Hepatocyte (in vitro differentiated cells): ENCODE data around the gene PIK3R1. TPM values are rescaled to one million over a fixed set of nuclear protein-coding genes. Genes with fewer than 3 reads are reported as not detected.

ENCODE experiments used
- DNase-seq: peaks from one replicate; pipeline ENCODE4 v3.0.0-alpha.2; 2016; ENCODE audit warnings: low spot score
- H2AFZ ChIP-seq: fragments of 200-600 bp; sonication (generic); 2 replicates; pipeline ENCODE4 v1.6.0; 2016; ENCODE audit warnings: antibody characterized with exemption, mild to moderate bottlenecking
- H3K27ac ChIP-seq: fragments of 200-600 bp; sonication (generic); 2 replicates; pipeline ENCODE4 v1.5.1; 2016; ENCODE audit warnings: mild to moderate bottlenecking
- H3K27me3 ChIP-seq: fragments of 200-600 bp; sonication (generic); 2 replicates; pipeline ENCODE4 v1.6.1; 2016
- H3K36me3 ChIP-seq: fragments of 200-600 bp; sonication (generic); replicated peaks from 2 replicates; pipeline ENCODE4 v1.5.1; 2016; ENCODE audit warnings: low read depth; ENCODE audit not compliant: insufficient read depth
- H3K4me1 ChIP-seq: fragments of 200-600 bp; sonication (generic); 2 replicates; pipeline ENCODE4 v1.5.1; 2016; ENCODE audit warnings: mild to moderate bottlenecking, moderate library complexity; ENCODE audit not compliant: insufficient read depth
- H3K4me2 ChIP-seq: fragments of 200-600 bp; sonication (generic); 2 replicates; pipeline ENCODE4 v1.6.0; 2016
- H3K4me3 ChIP-seq: fragments of 200-600 bp; sonication (generic); 2 replicates; pipeline ENCODE4 v1.5.1; 2016; ENCODE audit warnings: mild to moderate bottlenecking
- H3K79me2 ChIP-seq: fragments of 200-600 bp; sonication (generic); 2 replicates; pipeline ENCODE4 v1.6.0; 2017; ENCODE audit warnings: mild to moderate bottlenecking
- H3K9me2 ChIP-seq: fragments of 200-600 bp; sonication (generic); replicated peaks from 2 replicates; pipeline ENCODE4 v1.6.0; 2017; ENCODE audit warnings: mild to moderate bottlenecking; ENCODE audit not compliant: insufficient read depth
- H3K9me3 ChIP-seq: fragments of 200-600 bp; sonication (generic); 2 replicates; pipeline ENCODE4 v1.5.1; 2016; ENCODE audit warnings: low read depth, mild to moderate bottlenecking
- H4K20me1 ChIP-seq: fragments of 200-600 bp; sonication (generic); 2 replicates; pipeline ENCODE4 v1.6.0; 2016; ENCODE audit warnings: mild to moderate bottlenecking; ENCODE audit not compliant: insufficient read depth, poor library complexity, severe bottlenecking
- CTCF ChIP-seq: fragments of 200-600 bp; sonication (generic); IDR thresholded peaks from 2 replicates; pipeline ENCODE4 v1.5.1; 2016; ENCODE audit warnings: antibody characterized with exemption, mild to moderate bottlenecking; ENCODE audit not compliant: poor library complexity
- EZH2 ChIP-seq: fragments of 200-600 bp; sonication (generic); IDR thresholded peaks from 2 replicates; pipeline ENCODE4 v1.6.1; 2016; ENCODE audit warnings: antibody characterized with exemption, mild to moderate bottlenecking, borderline replicate concordance
- EZH2phosphoT487 ChIP-seq: fragments of 200-600 bp; sonication (generic); IDR thresholded peaks from one replicate; pipeline ENCODE4 v1.6.1; 2018; ENCODE audit warnings: antibody characterized with exemption, mild to moderate bottlenecking, low read depth, moderate library complexity; ENCODE audit not compliant: unreplicated experiment, severe bottlenecking
- WGBS: methylation state at CpG from one replicate; pipeline ENCODE4 v1.1.6; 2016; ENCODE audit warnings: low lambda C conversion rate; ENCODE audit errors: missing lambda C conversion rate; 5-methylcytosine and 5-hydroxymethylcytosine counted together
- polyA plus RNA-seq: library from polyadenylated mRNA; unstranded; fragments of >200 nt; fragmentation: Nextera tagmentation; extraction: Ambion mirVana; gene quantifications from 2 replicates; pipeline ENCODE4 v1.2.1, GENCODE V29; 2016
- total RNA-seq: library from RNA; depleted of rRNA; stranded (reverse); fragments of >200 nt; gene quantifications from 2 replicates; pipeline ENCODE4 v1.2.3, GENCODE V29; 2014

The PIK3R1 gene
- total and polyA plus RNA-seq, 2 experiments from 2014 or later = 38.9 to 109 TPM

DNA sequence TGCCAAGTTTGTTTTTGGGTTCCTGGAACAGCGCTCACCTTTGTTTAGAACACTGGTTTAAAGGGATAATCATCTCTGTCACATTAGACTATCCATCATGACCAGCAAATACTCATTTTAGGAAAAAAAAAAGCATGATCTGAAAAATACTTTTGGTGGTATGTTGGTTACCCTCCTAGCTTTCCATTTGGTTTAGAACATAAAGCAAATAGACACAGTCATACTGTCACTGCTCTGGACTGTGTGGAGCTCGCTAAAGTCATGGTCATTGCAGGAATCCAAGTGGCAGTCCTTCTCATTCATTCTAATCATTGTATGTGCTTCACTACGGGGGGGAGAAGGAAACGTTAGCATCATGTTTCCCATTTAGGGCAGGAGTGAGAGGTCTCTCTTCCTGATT is 83.5 kb downstream of the PIK3R1 start:
- TF ChIP-seq CTCF (no peak), EZH2 (no peak), EZH2phosphoT487 (no peak)
- Histone ChIP-seq H3K4me2 (no peak overlapping the region), H3K27ac (no peak overlapping the region), H3K9me2 (no peaks in the 10 kb centered on the region), H3K4me1 (peaks cover 10% of the 10 kb centered on the region), H3K36me3 (peaks cover 12% of the 10 kb centered on the region), H4K20me1 (no peaks in the 10 kb centered on the region), H3K9me3 (no peaks in the 10 kb centered on the region), H3K27me3 (no peaks in the 10 kb centered on the region), H3K79me2 (peaks cover 36% of the 10 kb centered on the region), H2AFZ (no peak overlapping the region), H3K4me3 (no peak overlapping the region)
- DNase-seq = no peak
- 79% methylated on average over 4 of the region's 4 CpGs for WGBS

DNA sequence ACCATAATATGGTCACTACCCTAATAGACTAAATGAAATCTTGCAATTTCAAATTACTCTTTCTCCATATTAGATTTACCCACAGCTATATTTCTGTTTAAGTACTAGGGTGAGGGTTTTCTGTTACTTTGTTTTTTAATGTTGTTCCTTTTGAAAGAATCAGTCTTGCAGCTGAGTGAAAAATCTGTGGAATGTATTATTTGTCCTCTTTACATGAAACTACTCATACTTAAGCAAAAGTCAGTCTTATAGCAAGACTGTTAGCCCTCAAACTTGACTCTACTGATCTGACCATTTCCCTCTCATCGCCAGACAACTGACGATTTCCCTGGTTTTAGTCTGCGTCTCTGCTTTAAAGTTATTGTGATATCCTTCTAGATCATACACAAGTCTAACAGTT is 84.0 kb downstream of the PIK3R1 start:
- DNase-seq = no peak
- H3K4me2 ChIP-seq = no peak overlapping the region
- TF ChIP-seq EZH2phosphoT487 (no peak), EZH2 (no peak), CTCF (no peak)
- no peaks in the 10 kb centered on the region for H3K27me3 ChIP-seq
- peaks cover 32% of the 10 kb centered on the region for H3K79me2 ChIP-seq
- no peaks in the 10 kb centered on the region for H3K9me2 ChIP-seq
- H3K4me3 ChIP-seq = no peak overlapping the region
- no peak overlapping the region for H2AFZ ChIP-seq
- WGBS = 90% methylated on average over 3 of the region's 3 CpGs
- H4K20me1 ChIP-seq = no peaks in the 10 kb centered on the region
- H3K9me3 ChIP-seq = no peaks in the 10 kb centered on the region
- no peak overlapping the region for H3K27ac ChIP-seq
- H3K36me3 ChIP-seq = peaks cover 12% of the 10 kb centered on the region
- H3K4me1 ChIP-seq = peaks cover 15% of the 10 kb centered on the region

- Histone ChIP-seq H4K20me1 (no peaks in the 10 kb centered on the region), H3K79me2 (peaks cover 19% of the 10 kb centered on the region), H3K36me3 (peaks cover 7% of the 10 kb centered on the region), H3K4me2 (no peak overlapping the region), H3K27ac (peak overlapping the region; percentile 45), H3K9me3 (no peaks in the 10 kb centered on the region), H3K27me3 (no peaks in the 10 kb centered on the region), H2AFZ (no peak overlapping the region), H3K4me3 (no peak overlapping the region), H3K4me1 (peaks cover 18% of the 10 kb centered on the region), H3K9me2 (no peaks in the 10 kb centered on the region)
- DNase-seq = no peak
- WGBS = 54% methylated on average over 3 of the region's 3 CpGs
- TF ChIP-seq EZH2phosphoT487 (no peak), EZH2 (no peak), CTCF (no peak)
Observed at GRCh38 chr5:68303038-68303738, 87.6 kb downstream of the PIK3R1 start.
